H9 (cell line): ENCODE results near the gene TMEM273. TPM values are rescaled to one million over a fixed set of nuclear protein-coding genes. Genes with fewer than 3 reads are reported as not detected.

Experiments
- DNase-seq: peaks from one replicate; pipeline ENCODE4 v3.0.0-alpha.2; 2017
- H2AFZ ChIP-seq: one replicate; pipeline ENCODE4 v1.6.1; 2013; ENCODE audit warnings: mild to moderate bottlenecking, low read length, control low read depth, moderate library complexity
- H2AK5ac ChIP-seq: 2 replicates; pipeline ENCODE4 v1.6.1; 2013; ENCODE audit warnings: low read length, control low read depth, mixed read lengths; ENCODE audit not compliant: insufficient read length
- H2BK120ac ChIP-seq: one replicate; pipeline ENCODE4 v1.6.1; 2013; ENCODE audit warnings: low read depth, mild to moderate bottlenecking, low read length, control low read depth, inconsistent platforms; ENCODE audit not compliant: poor library complexity, severe bottlenecking
- H2BK12ac ChIP-seq: 2 replicates; pipeline ENCODE4 v1.6.1; 2013; ENCODE audit warnings: low read length, control low read depth, mixed read lengths, low read depth; ENCODE audit not compliant: insufficient read length
- H2BK15ac ChIP-seq: 2 replicates; pipeline ENCODE4 v1.6.1; 2013; ENCODE audit warnings: low read depth, low read length, control low read depth
- H2BK20ac ChIP-seq: one replicate; pipeline ENCODE4 v1.6.1; 2013; ENCODE audit warnings: low read depth, mild to moderate bottlenecking, low read length, control low read depth, inconsistent platforms; ENCODE audit not compliant: poor library complexity, severe bottlenecking
- H2BK5ac ChIP-seq: 2 replicates; pipeline ENCODE4 v1.6.1; 2013; ENCODE audit warnings: low read length, control low read depth, mixed read lengths; ENCODE audit not compliant: insufficient read length
- H3K14ac ChIP-seq: 2 replicates; pipeline ENCODE4 v1.6.1; 2013; ENCODE audit warnings: low read length, control low read depth; ENCODE audit not compliant: insufficient read depth
- H3K18ac ChIP-seq: 2 replicates; pipeline ENCODE4 v1.6.1; 2013; ENCODE audit warnings: low read depth, mild to moderate bottlenecking, mixed read lengths, low read length, control low read depth; ENCODE audit not compliant: insufficient read length
- H3K23ac ChIP-seq: 2 replicates; pipeline ENCODE4 v1.6.1; 2013; ENCODE audit warnings: low read length, control low read depth, mixed read lengths, low read depth; ENCODE audit not compliant: insufficient read length
- H3K23me2 ChIP-seq: 2 replicates; pipeline ENCODE4 v1.6.1; 2013; ENCODE audit warnings: low read depth, mild to moderate bottlenecking, mixed read lengths, low read length, control low read depth; ENCODE audit not compliant: insufficient read length, poor library complexity, severe bottlenecking
- H3K27ac ChIP-seq: 2 replicates; pipeline ENCODE4 v1.5.1; 2013; ENCODE audit warnings: low read length, control low read depth, mixed read lengths, low read depth; ENCODE audit not compliant: insufficient read length
- H3K27me3 ChIP-seq: 2 replicates; pipeline ENCODE4 v1.6.1; 2013; ENCODE audit warnings: low read length, control low read depth, inconsistent platforms; ENCODE audit not compliant: insufficient read depth
- H3K4ac ChIP-seq: 2 replicates; pipeline ENCODE4 v1.6.1; 2013; ENCODE audit warnings: low read depth, mild to moderate bottlenecking, control low read depth, inconsistent platforms, low read length, moderate library complexity
- H3K4me1 ChIP-seq: 2 replicates; pipeline ENCODE4 v1.6.1; 2013; ENCODE audit warnings: low read length, control low read depth, inconsistent platforms; ENCODE audit not compliant: insufficient read depth
- H3K4me2 ChIP-seq: 2 replicates; pipeline ENCODE4 v1.6.1; 2013; ENCODE audit warnings: low read length, control low read depth, mixed read lengths; ENCODE audit not compliant: insufficient read length, insufficient read depth
- H3K56ac ChIP-seq: 2 replicates; pipeline ENCODE4 v1.6.1; 2013; ENCODE audit warnings: low read depth, mild to moderate bottlenecking, mixed read lengths, low read length, control low read depth; ENCODE audit not compliant: insufficient read length
- H3K79me1 ChIP-seq: 2 replicates; pipeline ENCODE4 v1.6.1; 2013; ENCODE audit warnings: low read depth, mild to moderate bottlenecking, moderate library complexity, low read length, control low read depth, inconsistent platforms; ENCODE audit not compliant: insufficient read depth, poor library complexity, severe bottlenecking
- H3K79me2 ChIP-seq: 2 replicates; pipeline ENCODE4 v1.6.1; 2013; ENCODE audit warnings: low read length, control low read depth, inconsistent platforms; ENCODE audit not compliant: insufficient read depth
- H3K9ac ChIP-seq: 2 replicates; pipeline ENCODE4 v1.6.1; 2013; ENCODE audit warnings: low read length, control low read depth, mixed read lengths; ENCODE audit not compliant: insufficient read length; ENCODE audit errors: extremely low read depth
- H3K9me3 ChIP-seq: one replicate; pipeline ENCODE4 v1.6.1; 2013; ENCODE audit warnings: low read depth, low read length, inconsistent platforms; ENCODE audit not compliant: control insufficient read depth
- H3T11ph ChIP-seq: one replicate; pipeline ENCODE4 v1.6.1; 2013; ENCODE audit warnings: mild to moderate bottlenecking, low read length, control low read depth, inconsistent platforms
- H4K20me1 ChIP-seq: one replicate; pipeline ENCODE4 v1.6.1; 2013; ENCODE audit not compliant: control insufficient read depth, insufficient read length, insufficient read depth
- H4K5ac ChIP-seq: 2 replicates; pipeline ENCODE4 v1.6.1; 2013; ENCODE audit warnings: low read depth, mild to moderate bottlenecking, mixed read lengths, low read length, control low read depth; ENCODE audit not compliant: insufficient read length
- H4K8ac ChIP-seq: replicated peaks from 2 replicates; pipeline ENCODE4 v1.6.1; 2013; ENCODE audit warnings: low read length, control low read depth, mixed read lengths, low read depth; ENCODE audit not compliant: insufficient read length
- H4K91ac ChIP-seq: 2 replicates; pipeline ENCODE4 v1.6.1; 2013; ENCODE audit warnings: low read depth, mild to moderate bottlenecking, moderate library complexity, mixed read lengths, low read length, control low read depth; ENCODE audit not compliant: insufficient read length
- H3K27ac Mint-ChIP-seq, 3 experiments: 2 replicates in 2 of 3; 3 replicates in 1 of 3; pipeline ENCODE4 v1.8.0; 2020 to 2021; ENCODE audit warnings: mixed read lengths in 3 of 3, mild to moderate bottlenecking in 1 of 3, moderate library complexity in 1 of 3
- H3K27me3 Mint-ChIP-seq: 2 replicates; pipeline ENCODE4 v1.8.0; 2021; ENCODE audit warnings: low read depth, mild to moderate bottlenecking, moderate library complexity, mixed read lengths
- H3K36me3 Mint-ChIP-seq, 3 experiments: 2 replicates in 2 of 3; 3 replicates in 1 of 3; pipeline ENCODE4 v1.8.0; 2020 to 2021; ENCODE audit warnings: low read depth in 3 of 3, mixed read lengths in 3 of 3; ENCODE audit not compliant: insufficient read depth in 1 of 3
- H3K4me1 Mint-ChIP-seq, 2 experiments: 2 replicates each; pipeline ENCODE4 v1.8.0; 2020; ENCODE audit warnings: mixed read lengths in 2 of 2
- H3K4me3 Mint-ChIP-seq, 2 experiments: 2 replicates in 1 of 2; 3 replicates in 1 of 2; pipeline ENCODE4 v1.8.0; 2020 to 2021; ENCODE audit warnings: mild to moderate bottlenecking in 2 of 2, mixed read lengths in 2 of 2, moderate library complexity in 1 of 2
- H3K9me3 Mint-ChIP-seq, 2 experiments: 2 replicates in 1 of 2; 3 replicates in 1 of 2; pipeline ENCODE4 v1.8.0; 2020; ENCODE audit warnings: mild to moderate bottlenecking in 2 of 2, mixed read lengths in 2 of 2, moderate library complexity in 1 of 2
- CTCF ChIP-seq: fragments of 200-600 bp; sonication (generic); conservative IDR thresholded peaks from 3 replicates; pipeline ENCODE4 v1.8.0; 2021; ENCODE audit warnings: antibody characterized with exemption, mild to moderate bottlenecking
- WGBS: extraction: QIAGEN DNeasy Blood & Tissue Kit; methylation state at CpG from one replicate; pipeline ENCODE4 v1.1.7; 2013; ENCODE audit warnings: missing lambda C conversion rate, low lambda C conversion rate, mixed read lengths; ENCODE audit not compliant: insufficient read length; ENCODE audit errors: extremely low coverage; 5-methylcytosine and 5-hydroxymethylcytosine counted together
- total RNA-seq: library from RNA; stranded (reverse); gene quantifications from 2 replicates; pipeline ENCODE4 v1.2.1, GENCODE V29; 2021

The TMEM273 gene
- total RNA-seq, 1 experiment from 2014 or later = not detected

- no peaks in the 10 kb centered on the region for H3K27me3 ChIP-seq
- no peaks in the 10 kb centered on the region for H3K23me2 ChIP-seq
- no peak overlapping the region for H3K27ac Mint-ChIP-seq
- no peak overlapping the region for H3K4me2 ChIP-seq
- no peak for TF ChIP-seq CTCF
- WGBS = no CpG with 5 or more reads among the region's 1 CpG
- H3K79me1 ChIP-seq = no peaks in the 10 kb centered on the region
- no peak overlapping the region for H3K27ac ChIP-seq
- no peak overlapping the region for H2AFZ ChIP-seq
- H3K23ac ChIP-seq = no peak overlapping the region
- no peaks in the 10 kb centered on the region; the same call in 1 of the 2 replicates for H3K4me1 ChIP-seq
- H3K36me3 Mint-ChIP-seq = no peaks in the 10 kb centered on the region; a peak in 1 of 7 replicates
- H4K8ac ChIP-seq = no peak overlapping the region
- H3K27me3 Mint-ChIP-seq = peaks cover 2% of the 10 kb centered on the region; the same call in 1 of the 2 replicates
- no peak overlapping the region for H3K56ac ChIP-seq
- no peak overlapping the region for H3K4me3 Mint-ChIP-seq
- H4K5ac ChIP-seq = no peak overlapping the region
- no peak overlapping the region for H2BK5ac ChIP-seq
- H4K91ac ChIP-seq = no peak overlapping the region
- no peaks in the 10 kb centered on the region for H3K79me2 ChIP-seq
- no peak overlapping the region for H2BK12ac ChIP-seq
- no peak overlapping the region for H3K18ac ChIP-seq
- no peaks in the 10 kb centered on the region for H3K9me3 ChIP-seq
- no peak overlapping the region for H3T11ph ChIP-seq
- H2AK5ac ChIP-seq = no peak overlapping the region
- H3K9me3 Mint-ChIP-seq = peaks cover 0 to 2% of the 10 kb centered on the region in 2 experiments; a peak in 2 of 5 replicates
- H2BK120ac ChIP-seq = no peak overlapping the region
- peaks cover 9 to 17% of the 10 kb centered on the region in 2 experiments for H3K4me1 Mint-ChIP-seq
- DNase-seq = no peak
- H2BK20ac ChIP-seq = no peak overlapping the region
- H4K20me1 ChIP-seq = no peaks in the 10 kb centered on the region
- H3K14ac ChIP-seq = no peak overlapping the region
- no peak overlapping the region for H3K4ac ChIP-seq
- no peak overlapping the region for H3K9ac ChIP-seq
- H2BK15ac ChIP-seq = no peak overlapping the region
Measured at GRCh38 chr10:49136525-49136924, 51.7 kb downstream of the TMEM273 start.
